ENCODE results near the gene KLF17.

Gene KLF17

DNA sequence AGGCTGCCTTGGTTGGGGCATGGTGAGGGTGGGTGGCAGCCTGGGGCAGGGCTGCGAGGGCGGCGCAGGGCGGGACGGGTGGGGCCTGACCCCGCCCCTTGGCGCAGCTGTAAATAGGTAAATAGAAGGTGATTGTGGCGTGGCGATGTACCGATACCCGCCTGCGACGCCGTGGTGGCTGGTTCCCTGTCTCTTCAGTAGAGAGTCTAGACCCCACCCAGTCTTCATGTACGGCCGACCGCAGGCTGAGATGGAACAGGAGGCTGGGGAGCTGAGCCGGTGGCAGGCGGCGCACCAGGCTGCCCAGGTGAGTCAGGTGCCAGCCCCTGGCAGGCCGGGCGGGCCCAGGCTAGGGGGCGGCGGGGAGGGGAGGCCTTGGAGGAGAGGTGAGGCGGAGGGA is at the start of gene KLF17:
Gene KLF17 (plus strand): TSS at position 140 of the 400 bp plus-strand sequence. CDS start 87 bp downstream, at position 227.
- DNase-seq: no peak

DNA sequence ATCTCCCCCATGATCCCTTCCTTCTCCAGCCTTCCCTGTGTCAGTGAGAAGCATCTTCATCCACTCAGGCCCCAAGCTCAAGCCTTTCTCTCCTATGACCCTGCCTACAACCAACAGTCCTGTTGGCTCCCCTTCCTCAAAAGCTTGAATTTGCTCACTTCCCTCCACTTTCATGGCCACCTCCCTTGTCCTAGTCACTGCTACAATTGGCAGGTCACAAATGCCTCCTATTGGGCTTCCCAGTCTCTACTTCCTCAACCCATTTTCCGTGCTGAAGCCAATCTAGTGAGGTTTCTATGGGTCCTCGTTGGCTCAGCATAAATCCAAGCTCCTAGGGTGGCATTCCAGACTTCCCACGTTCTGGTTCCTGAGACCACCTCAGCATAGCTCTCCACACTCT is 47.2 kb upstream of the KLF17 start:
- no peak for DNase-seq

GRCh38 chr1:44072204-44072603 is 46.4 kb upstream of the KLF17 start:
- DNase-seq: no peak

DNA sequence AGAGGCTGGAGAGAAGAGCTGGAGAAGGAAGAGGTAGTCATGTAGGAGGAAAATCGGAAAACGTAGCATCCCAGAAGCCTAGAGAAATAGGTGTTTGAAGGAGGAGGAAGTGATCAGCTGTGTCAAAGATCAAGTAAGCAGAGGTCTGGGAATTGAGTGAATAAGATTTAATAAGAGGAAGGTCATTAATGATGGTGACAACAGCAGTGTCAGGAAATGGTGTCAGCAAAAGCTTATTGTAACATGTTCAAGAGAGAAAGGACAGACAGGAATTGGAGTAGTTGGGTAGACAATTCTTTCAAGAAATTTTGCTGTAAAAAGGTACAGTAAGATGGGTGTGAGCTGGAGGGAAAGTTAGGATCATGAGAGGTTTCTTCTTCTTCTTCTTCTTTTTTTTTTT is 45.8 kb upstream of the KLF17 start:
- no peak for DNase-seq

- no peak for DNase-seq
These were observed 45.1 kb upstream of the KLF17 start for GRCh38 chr1:44073528-44073927.

GRCh38 chr1:44074415-44074814 is 44.2 kb upstream of the KLF17 start:
- no peak for DNase-seq

DNA sequence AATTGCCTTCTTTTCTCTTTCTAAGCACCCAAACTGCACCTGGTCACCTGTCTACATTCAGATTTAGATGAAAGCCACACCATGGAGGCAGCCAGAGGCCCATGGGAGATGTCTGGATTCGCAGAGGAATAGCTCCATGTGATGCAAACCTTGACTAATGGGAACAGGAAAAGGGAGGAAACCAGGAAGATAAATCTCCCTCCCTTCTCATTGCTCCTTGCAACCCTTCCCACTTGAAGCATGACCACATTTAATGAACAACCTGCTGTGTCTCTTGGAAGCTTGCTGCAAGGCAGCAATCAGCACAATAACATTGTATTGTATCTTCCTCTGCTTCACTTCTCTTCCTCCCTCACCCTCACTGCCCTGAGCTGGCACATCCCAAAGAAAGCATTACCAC is 42.6 kb upstream of the KLF17 start:
- no peak for DNase-seq

GRCh38 chr1:44077421-44077820 is 41.2 kb upstream of the KLF17 start:
- DNase-seq: no peak

DNA sequence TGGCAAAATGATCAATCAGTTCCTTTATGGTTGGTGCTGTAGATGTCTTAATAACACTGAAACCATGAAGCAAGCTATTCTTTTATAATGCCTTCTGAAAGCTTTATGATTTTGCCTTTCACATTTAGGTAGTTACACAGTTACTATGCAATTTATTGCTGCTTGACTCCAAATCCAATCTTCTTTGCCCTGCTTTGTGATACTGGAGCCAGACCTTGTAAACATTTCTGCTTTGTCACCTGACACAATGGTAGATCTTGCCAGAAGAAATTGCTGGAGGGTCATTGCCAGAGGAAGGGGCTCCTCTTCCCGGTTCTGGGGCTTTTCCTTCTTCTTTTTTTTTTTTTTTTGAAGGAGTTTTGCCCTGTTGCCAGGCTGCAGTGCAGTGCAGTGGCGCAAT is 40.5 kb upstream of the KLF17 start:
- no peak for DNase-seq

DNA sequence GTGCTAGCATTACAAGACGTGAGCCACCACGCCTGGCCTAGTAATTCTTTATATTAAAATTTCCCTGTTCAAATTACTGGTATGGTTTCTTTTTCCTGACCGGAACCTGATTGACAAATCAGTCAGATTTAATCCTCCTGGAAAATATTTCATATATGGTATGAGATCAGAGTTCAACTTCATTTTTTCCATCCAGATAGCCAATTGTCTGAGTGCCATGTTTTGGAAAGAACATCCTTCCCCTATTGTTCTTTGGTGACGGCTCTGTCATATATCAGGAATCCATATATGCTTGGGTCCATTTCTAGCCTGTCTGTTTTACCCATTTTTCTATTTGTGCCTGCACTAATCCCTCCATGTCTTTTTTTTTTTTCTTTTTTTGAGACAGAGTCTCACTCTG is 39.1 kb upstream of the KLF17 start:
- no peak for DNase-seq

GRCh38 chr1:44084998-44085675 is 33.5 kb upstream of the KLF17 start:
- no peak for DNase-seq

DNA sequence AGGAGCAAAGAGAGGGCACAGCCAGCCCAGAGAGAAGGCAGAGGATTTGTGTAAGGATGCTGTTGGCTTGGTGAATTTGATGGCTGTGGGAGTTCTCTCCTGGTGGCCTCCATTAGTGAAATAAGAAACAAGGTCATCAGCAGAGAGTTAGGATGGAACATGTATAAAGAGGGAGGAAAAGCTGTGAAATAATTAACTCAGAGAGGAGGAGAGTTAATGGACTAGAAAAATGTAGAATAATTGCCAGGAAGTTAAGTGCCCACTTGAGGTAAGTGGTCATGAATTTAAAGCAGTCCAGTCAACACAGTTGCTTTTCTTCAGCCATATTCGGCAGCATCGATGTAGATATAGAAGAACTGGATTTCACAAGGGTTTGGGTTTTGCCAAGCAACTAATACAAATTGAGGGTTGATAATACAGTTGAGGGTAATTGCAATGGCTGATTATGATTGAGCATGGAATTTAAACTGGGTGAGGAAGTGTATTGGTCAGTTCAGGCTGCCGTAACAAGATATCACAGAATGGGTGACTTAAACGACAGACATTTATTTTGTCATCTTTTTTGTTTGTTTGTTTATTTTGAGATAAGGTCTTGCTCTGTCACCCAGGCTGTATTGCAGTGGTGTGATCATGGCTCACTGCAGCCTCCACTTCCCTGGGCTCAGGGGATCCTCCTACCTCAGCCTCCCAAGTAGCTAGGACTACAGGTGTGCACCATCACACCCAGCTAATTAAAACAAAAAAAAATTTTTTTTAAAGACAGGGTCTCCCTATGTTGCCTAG is 31.7 kb upstream of the KLF17 start:
- no peak for DNase-seq

DNA sequence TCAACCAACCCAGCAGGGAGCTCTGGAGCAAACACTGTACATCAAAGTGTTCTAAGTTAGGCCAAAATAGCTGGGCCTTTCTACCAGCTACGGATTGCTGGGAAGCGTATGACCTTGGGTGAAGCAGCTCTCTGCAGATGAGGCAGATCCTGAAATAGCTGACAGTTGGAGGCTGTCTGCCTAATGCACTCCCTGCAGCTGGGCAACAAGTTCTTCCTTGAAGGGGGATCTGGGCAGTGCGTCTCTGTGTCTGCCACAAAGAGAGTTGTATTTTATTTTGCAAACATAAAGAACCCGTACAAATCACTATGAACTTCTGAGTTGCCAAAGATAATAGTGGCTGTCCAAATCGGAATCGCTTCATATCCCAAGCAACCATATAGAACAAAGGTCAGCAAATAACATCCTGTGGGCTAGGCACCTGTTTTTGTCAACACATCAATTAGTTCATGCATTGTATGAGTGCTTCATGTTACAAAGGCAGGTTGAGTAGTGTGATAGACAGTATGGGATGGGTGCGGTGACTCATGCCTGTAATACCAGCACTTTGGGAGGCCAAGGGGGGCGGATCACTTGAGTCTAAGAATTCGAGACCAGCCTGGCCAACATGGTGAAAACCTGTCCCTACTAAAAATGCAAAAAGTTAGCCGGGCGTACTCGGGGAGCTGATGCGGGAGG is 29.1 kb upstream of the KLF17 start:
- DNase-seq: no peak

DNA sequence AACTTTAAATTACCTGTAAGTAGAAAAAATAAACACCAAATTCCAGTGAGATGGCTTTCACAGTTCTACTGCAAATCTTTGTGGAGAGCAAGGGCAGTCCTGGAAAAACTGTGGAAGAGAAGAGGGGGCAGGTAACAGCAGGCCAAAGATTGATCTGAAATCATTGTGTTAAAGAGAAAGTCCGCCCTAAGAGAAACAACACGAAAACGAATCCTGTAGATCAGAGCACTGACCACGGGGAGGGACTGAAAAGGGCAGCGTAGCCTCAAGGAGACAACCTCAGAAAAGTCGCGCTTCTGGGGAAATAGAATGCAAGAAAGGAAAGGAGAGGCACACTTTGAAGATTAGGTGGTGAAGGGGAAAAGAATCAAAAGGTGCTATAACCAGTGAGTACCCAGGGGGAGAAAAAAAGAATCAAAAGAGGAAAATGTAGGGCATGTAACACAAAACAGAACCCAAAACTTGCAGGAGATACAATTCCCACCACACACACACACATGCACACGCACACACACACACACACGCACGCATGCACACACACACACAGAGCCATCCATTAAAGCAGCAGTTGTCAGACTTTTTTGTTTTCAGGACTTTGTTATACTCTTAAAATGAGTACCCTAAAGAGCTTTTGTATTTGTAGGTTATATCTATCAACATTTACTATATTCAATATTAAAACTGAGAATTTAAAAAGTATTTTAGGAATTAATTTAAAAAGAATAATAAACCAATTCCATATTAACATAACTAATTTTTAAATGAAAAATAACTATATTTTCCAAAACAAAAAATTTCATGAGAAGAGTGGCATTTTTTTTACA is 28.0 kb upstream of the KLF17 start:
- DNase-seq: no peak

DNA sequence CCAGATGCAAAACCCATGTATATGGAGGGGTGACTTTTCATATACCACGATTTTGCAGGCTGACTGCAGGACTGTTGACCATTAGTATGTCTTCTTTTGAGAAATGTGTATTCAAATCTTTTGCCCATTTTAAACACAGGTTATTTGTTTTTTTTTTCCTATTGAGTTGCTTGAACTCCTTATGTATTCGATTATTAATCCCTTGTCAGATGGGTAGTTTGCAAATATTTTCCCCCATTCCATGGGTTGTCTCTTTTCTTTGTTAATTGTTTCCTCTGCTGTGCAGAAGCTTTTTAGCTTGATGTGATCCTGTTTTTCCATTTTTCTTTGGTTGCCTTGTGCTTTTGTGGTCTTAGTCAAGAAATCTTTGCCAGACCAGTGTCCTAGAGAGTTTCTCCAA is 24.6 kb upstream of the KLF17 start:
- DNase-seq: no peak

GRCh38 chr1:44100183-44100868 is 18.3 kb upstream of the KLF17 start:
- no peak for DNase-seq

DNA sequence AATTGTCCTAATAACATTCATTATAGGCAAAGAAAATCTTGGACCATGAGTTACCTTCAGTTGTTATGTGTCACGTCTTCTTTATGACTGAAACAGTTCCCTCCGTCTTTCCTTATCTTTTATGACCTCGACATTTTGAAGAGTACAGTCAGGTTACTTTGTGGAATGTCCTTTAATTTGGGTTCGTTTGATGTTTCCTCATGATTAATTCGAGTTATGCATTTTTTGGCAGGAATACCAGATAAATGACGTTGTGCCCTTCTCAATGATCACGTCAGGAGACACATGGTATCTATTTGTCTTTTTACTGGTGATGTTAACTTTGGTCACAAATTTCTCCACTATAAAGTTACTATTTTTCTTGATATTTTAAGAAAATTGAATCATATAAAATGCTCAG is 17.3 kb upstream of the KLF17 start:
- DNase-seq: no peak

- no peak for DNase-seq
These were observed 15.1 kb upstream of the KLF17 start for GRCh38 chr1:44103270-44104131.

DNA sequence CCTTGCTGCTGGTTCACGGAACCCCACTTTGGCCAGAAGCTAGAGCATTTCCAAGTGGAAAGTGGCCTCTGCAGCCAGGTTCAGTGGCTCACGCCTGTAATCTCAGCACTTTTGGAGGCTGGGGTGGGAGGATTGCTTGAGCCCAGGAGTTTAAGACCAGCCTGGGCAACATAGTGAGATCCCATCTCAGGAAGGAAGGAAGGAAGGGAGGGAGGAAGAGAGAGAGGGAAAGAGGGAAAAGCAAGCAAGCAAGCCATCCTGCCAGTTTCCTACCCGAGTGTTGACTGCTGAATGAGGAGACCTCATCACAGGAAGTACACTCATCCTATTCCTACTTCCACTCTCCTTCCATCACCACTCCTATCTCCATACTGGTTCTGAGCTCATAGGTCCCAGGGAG is 12.8 kb upstream of the KLF17 start:
- DNase-seq: no peak

GRCh38 chr1:44108241-44108640 is 10.4 kb upstream of the KLF17 start:
- no peak for DNase-seq

DNA sequence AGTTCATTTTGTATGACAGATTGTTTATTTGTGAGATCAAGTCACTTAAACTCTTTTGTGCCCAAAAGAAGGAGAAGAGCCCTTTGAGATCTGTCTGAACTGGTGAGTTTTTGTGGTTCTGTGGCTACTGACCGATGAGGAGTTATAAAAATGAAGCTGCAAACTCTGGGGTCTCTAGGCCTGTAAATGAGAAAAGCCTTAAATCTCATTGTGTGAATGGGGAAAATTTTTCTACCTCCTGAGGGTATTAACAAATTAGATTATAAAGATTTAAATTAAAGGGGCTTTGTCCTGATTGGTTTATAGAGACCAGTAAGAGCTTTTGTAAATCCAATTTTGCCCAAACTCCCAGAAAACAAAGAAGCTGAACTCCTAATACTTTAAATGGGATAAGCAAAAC is 9.7 kb upstream of the KLF17 start:
- no peak for DNase-seq

DNA sequence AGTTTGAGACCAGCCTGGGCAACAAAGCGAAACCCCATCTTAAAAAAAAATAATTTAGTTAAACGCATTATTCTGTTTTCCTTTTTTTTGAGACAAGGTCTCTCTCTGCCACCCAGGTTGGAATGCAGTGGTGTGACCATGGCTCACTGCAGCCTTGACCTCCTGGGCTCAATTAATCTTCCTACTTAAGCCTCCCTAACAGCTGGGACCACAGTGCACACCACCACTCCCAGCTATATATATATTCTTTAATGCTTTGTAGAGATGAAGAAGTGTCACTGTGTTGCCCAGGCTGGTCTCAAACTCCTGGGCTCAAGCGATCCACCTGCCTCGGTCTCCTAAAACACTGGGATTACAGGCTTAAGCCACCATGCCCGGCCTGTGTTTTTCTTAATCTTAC is 7.7 kb upstream of the KLF17 start:
- no peak for DNase-seq

Data from CD4-positive, alpha-beta T cell treated with Interleukin-21 for 1 hour (primary cell).